GM04504 (cell line): ENCODE data around the gene AWAT1.
A peak's percentile ranks its signal among the peaks of the same experiment; 100 is the strongest.
"Not testable (repeated sequence)": the region's sequence is repeated elsewhere in the genome, so short reads cannot be mapped to it uniquely, and the experiment has no call there.

Experiments
- DNase-seq: peaks from one replicate; pipeline ENCODE4 v3.0.0-alpha.2; 2012; ENCODE audit warnings: low read depth

AWAT1 gene

DNA sequence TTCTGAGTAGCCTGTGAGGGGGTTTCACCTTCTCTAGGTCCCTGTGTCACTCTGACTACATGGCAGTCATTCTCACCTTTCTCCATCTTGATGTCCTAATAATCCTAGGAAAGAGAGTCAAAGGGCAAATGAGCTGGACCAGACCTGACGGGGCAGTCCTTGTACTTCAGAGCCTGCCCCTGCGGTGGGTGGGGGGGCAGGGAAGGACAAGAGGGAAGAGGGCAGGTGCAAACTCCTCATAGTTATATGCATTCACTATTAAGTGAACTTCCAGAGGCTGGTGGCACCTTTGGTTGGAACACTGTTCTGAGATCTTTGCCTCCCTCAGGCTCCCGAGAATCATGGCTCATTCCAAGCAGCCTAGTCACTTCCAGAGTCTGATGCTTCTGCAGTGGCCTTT lies at the start of gene AWAT1:
Gene AWAT1, plus strand, starts transcription at position 301 of the 400 bp plus-strand sequence. Its CDS starts 41 bp downstream, at position 342.
- no peak for DNase-seq

DNA sequence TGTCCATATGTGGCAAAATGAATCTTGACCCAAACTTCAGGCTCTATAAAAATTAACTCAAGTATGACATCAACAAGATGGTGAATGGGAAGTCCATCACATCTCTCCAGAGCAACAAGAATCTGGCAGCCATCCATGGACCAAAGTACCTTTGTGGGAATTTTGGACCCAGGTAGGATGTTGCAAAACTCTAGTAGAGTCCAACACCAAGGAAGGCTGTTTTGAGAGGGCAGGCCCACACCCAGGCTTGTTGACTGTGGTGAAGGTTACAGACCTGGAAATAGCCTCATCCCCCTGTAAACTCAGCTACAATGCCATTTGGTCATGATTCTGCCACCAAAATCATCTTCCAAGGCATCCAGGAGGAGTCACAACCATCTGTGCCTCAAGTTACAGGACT lies 44.2 kb upstream of the AWAT1 start:
- no peak for DNase-seq

DNA sequence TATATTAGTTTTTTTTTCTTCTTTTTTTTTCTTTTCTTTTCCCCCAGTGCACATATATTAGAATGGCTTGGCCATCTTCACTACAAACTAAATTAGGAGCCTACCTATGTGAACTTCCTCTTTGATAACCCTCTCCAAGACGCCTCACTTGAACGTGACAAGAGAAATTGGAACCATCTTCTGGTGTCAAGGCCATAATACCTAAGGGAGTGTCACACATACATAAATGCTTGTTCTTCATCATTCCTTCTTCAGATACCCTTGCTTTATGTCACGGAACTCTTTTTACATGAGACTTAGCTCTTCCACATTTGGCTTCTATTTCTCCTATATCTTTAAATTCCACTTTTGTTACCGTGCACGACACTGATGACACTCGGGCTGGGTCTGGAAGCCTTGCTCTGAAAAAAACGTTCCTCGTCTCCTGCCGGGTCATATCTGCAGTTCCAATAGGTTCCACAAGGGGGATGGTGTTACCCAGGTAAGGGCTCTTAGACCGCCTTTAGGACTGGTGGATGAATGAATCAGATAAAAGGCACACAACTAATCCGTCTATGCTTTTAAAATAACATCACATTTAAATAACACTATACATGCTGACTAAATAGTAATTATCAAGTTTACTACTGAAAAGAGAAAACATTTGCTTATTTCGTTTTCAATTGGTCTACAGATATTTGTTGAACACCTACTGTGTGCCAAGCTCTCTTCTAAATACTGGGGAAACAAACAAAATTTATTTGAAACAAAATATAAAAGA lies 37.3 kb upstream of the AWAT1 start:
- peak; percentile 21 for DNase-seq

DNA sequence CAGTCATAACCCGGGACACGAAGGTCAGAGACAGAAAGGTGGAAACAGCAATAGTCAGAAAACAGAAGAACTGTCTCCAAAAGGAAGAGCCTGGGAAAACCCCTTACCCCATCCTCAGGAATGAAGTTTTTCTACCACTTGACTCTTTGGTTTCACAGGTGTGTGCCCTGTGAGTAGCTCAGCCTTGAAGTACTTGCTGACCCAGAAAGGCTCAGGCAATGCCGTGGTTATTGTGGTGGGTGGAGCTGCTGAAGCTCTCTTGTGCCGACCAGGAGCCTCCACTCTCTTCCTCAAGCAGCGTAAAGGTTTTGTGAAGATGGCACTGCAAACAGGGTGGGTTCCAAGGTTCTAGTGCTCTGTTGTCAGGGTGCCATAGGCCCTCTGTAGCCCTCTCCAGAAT lies 32.7 kb upstream of the AWAT1 start:
- no peak for DNase-seq

DNA sequence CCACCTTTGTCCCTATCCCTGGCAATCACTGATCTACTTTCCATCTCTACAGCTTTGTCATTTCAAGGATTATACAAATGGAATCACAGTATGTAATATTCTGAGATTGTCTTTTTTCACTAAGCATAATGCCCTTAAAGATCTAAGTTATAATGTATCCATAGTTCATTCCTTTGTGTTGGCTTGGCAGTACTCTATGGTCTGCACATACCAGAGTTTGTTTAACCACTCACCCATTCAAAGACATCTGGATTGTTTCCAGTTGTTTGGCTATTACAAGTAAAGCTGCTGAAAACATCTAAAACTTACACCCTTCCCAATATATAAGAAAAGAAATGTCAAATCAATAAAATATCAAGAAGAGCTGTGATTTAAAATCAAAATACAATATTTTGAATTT lies 26.0 kb upstream of the AWAT1 start:
- DNase-seq = no peak

DNA sequence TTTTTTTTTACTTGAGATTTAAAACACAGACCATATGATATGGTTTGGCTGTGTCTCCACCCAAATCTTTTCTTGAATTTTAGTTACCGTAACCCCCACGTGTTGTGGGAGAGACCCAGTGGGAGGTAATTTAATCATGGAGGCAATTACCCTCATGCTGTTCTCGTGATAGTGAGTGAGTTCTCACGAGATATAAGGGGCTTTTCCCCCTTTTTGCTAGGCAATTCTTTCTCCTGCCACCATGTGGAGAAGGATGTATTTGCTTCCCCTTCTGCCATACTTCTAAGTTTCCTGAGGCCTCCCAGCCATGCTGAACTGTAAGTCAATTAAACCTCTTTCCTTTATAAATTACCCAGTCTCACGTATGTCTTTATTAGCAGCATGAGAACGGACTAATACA lies 24.9 kb upstream of the AWAT1 start:
- DNase-seq = not testable (repeated sequence)

DNA sequence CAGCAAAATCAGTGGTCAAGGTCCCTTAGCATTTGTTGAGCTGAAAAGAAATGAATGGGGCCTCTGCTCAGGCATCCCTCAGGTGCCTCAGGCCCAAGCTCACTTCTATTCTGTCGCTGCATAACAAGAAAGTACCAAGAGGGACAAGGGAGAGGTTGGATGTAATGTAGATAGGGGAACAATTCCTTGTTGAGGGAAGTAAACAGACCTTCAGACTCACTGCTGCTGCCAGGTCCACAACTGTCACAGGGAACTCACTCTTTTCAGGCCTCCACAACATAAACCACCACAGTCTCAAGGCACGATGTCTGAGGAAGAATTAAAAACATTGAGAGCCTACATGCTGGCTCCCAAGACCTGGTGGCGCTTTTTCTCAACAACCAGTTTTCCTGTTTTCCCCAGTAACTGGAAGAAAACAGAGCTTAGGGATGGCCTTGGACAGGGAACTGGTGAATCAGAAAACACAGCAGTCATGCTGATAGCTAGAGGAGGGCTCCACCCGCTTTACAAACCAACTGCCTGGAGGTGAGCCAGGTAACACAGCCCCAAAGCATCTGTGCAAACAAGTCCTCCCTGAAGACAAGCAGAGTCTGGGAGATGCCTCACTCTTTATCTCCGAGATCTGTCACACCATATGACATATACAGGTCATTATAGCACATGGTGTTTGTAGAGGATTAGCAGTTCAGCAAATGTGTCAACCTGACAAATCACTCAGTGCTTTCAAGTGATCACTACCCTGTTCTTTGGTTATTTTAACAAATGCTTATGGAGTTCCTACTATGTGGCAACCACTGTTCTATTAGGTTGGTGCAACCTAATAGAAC lies 14.3 kb upstream of the AWAT1 start:
- DNase-seq = peak; percentile 37

DNA sequence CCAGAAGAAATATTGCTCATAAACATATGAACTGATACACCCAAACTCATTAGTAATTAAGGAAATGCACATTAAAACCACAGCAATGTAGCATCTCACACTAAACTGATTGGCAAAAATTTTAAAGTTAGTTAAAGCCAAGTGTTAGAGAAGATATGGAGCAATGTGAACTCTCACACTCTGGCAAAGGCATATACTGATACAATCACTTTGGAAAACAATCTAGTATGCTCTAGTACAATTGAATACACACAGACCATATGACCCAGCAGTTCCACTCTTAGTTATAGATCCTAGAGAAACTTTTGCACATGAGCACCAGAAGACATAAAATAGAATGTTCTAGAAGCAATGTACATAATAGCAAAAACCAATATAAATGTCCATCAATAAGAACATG lies 8.4 kb upstream of the AWAT1 start:
- DNase-seq = no peak

DNA sequence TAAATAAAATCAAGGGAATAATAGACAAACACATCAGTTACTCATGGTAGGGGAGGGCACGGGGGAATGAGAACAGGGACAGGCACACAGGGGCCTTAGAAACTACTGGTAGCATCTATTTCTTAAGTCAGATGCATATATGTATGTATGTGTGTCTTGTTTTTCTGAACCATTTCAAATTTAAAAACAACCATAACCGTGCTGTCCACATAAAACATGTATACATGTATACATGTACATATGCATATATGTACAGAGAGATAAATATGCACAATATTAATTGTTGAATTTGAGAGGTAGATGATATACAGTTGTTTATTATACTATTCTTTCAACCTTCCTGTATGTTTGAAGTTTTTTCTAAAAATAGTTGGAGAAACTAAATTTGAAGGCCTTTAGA lies 7.8 kb upstream of the AWAT1 start:
- no peak for DNase-seq

DNA sequence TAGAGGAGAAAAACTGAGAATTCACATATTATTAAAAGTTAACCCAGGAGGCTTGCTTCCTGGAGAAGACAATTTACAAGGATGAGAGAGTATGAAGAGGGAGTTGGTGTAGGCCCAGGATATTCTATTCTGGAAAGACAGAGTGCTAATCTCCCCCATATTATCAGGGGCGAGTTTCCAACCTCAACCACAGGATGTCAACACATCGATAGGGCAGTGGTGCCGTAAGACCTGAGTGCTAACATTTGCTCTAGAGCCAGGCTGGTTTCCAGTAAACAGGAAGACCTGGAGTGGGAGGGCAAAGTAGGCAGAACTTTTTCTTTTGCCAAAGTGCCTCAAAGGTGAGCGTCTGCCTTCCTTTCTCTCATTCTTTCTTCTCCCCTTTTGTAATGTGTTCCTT lies 2.8 kb upstream of the AWAT1 start:
- DNase-seq = no peak

DNA sequence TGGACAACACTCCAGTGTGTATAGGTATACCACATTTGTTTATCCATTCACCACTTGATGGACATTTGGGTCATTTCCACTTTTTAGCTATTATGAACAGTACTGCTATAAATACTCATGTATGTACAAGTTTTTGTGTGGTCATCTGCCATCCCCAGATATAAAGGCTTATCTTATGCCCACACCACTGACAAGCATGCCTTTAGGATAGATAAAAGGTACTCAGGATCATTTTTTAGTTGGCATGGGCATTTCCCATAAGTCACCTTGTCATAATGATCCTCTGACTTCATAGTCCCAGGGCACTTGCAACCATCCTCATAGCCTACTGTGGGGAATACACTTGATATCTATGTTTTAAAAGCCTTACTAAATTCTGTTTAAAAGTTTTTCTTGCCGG lies 6.3 kb downstream of the AWAT1 start:
- DNase-seq = no peak

DNA sequence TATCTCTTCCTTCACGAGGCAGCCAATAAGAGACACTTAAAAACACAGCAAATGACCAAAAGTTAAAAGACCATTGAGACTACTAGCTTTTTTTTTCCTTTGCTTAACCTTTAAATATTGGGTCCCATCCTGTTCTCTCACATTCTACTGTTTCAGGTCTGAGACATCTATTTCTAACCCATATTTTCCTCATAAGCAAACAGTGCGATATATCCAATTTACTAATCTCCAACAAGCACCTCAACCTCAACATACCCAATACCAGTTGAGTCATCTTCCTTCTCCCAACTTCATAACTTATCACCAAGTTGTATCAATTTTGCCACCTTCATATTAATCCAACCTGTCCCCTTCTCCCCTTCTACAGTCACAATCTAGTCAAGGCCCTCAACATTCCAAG lies 7.0 kb downstream of the AWAT1 start:
- no peak for DNase-seq

DNA sequence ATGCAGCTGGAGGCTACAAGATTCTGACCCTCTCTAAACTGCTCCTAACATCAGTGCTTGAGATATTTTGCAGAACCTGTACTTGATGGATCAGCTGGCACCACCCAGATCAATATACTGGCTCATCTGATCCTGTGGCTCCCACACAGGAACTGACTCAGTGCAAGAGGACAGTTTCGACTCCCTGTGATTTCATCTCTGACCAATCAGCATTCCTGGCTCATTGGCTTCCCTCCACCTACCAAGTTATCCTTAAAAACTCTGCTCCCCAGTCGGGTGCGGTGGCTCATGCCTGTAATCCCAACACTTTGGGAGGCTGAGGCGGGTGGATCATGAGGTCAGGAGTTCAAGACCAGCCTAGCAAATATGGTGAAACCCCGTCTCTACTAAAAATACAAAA lies 9.1 kb downstream of the AWAT1 start:
- not testable (repeated sequence) for DNase-seq

DNA sequence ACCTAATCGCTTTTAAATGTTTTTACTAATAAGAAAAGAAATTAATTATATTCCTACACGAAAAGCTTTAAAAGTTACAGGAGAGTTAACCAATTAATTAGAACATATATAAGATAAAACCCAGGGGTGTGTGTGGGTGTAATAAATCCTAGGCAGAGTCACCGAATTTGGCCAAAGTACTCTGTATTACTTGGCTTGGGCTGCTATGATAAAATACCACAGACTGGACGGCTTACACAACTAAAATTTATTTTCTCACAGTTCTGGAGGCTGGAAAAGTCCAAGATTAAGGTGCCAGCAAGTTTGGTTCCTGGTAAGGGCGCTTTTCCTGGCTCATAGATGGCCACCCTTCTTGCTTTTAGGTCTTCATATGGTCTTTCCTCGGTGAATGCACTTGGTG lies 10.4 kb downstream of the AWAT1 start:
- DNase-seq = no peak

DNA sequence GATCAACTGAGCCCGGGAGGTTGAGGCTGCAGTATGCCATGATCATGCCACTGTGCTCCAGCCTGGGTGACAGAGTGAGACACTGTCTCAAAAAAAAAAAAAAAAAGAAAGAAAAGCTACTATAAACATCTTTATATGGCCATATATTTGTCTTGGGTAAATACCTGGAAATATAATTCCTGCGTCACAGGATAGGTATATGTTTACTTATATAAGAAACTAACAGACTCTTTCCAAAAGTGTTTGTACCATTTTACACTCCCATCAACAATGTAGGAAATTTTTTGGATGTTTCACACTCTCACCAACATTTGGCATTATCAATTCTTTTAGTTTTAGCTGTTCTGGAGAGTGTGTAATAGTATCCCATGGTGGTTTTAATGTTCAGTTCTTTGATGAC lies 12.8 kb downstream of the AWAT1 start:
- DNase-seq = no peak

DNA sequence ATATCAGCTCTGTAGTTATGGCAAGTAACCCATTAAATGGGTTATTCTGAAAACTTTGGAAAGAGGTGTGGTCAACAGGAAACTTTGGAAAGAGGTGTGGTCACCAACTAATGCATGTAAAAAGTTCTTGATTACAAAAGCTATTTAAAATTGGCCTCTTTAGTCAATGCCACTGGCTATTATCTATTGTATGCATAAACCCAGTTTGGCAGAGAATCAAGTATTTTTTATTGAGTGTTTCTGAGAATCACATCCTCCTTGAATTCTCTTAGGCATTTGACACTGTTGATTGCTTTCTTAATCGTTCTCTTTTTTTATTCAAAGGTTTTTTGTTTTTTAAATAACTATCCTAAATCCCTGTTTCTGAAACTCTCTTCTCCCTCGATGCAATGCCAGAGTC lies 18.0 kb downstream of the AWAT1 start:
- no peak for DNase-seq

DNA sequence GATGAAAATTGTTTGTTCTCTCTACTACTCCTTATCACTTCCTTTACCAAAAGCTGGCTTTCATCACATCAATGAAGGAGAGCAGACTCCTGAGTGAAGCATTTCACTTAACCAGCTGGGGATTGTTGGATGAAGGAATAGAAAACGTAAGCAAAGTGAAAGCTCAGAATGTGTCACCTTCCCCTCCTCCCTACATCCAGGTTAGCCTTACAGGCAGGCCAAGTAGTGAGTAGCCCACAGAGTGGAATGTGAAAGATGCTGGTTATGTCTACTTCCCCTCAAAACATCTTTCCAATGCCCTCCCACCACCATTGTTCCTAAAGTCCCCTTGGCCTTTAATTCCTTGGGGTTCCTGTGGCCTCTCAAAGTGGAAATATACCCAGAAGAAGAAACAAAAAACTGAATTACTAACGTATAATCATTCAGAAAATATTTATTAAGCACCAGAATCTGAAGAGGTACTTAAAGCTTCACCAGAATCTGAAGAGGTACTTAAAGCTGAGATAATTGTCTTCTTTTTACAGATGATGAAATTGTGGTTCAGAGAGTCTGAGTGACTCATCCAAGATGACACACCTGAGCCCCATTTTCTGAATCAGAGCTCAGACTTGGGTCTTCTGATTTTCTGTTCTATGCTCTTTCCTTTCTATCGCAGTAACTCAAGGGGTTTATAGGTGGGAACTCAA lies 19.1 kb downstream of the AWAT1 start:
- DNase-seq = no peak

DNA sequence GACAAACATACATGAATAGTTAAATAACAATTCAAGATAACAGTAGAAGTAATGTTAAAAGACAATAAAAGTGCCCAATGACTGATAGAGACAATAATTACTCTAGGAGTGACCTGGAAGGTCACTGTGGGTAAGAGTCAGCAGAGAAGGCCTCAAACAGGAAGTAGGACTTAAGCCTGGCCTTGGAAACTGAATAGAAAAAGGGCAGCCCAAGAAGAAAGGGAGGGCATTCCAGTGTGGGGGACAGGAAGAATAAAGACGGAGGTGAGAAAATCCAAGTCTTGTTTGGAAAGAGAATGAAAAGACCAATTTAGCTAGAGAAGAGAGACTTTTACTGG lies 19.6 kb downstream of the AWAT1 start:
- DNase-seq = no peak

DNA sequence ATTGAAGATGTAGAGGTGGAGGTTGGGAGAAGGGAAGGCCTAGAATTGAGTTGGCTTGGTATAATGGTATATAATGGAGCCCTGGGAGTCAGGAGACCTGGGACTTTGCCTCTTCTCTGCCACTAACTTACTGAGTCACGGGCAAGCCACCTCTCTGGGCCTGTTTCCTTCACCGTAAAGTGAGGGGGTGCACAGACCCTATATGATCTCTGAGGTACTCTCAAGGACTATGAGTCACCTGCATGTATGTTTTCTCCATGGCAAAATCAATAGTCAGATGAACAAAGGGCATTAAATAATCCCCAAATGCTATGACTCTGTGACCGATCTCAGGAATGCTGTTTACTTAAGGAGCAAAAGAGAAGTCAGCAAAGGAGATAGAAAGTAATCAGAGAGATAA lies 20.5 kb downstream of the AWAT1 start:
- no peak for DNase-seq

DNA sequence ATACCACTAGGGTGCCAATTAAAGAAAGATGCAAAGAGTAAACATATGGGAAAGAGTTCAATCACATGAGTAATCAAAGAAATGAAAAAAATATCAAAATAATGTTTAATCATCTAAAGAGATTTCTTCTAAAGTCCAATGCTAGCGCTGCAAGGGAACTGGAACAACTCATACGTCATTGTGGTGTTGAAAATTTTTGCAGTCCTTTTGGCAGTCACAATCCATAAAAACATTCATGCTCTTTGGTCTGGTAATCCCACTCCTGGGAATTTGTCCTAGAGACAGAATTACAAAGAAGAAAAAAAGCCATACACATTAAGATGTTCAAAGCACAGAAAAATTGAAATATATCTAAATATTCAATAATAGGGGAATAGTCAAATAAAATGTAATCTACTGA lies 21.0 kb downstream of the AWAT1 start:
- DNase-seq = no peak

DNA sequence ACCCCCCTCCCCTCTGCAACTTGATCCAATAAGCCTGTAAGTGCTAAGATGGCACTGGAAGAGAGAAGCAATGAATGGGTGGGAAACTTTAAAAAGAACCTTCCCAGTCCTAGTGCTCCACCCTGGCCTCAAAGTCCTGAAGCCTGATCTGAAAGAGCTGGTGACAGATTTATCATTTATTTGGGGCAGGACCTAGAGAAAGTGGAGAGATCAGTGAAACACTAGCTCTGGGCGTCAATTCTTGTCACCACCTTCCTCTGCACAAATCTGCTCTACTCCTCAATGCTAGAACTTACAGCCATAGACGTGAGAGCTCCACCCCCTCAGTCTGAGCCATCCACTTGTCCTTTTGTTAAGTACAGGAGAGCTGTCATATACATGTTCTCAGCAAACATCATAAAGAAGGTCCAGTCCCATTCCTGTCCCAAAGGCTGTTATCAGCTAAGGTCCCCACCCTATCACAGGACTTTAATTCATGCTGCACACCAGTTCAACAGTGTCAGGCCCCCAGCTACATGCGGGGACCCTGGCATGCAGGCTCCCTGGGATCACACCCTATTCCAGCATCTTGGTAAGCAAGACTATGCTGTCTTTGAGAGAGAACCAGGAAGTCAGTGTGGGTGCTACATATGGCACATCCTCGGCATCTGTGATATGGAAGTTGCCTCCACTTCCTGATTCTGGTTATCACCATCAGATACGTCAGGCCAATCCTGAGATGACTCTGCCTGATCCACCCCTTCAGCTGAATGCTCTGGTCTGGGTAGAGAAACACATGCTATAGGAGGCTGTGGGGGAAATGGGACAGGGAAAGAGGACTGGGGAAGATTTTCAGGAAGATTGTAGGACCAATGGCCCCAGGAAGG lies 23.2 kb downstream of the AWAT1 start:
- no peak for DNase-seq

DNA sequence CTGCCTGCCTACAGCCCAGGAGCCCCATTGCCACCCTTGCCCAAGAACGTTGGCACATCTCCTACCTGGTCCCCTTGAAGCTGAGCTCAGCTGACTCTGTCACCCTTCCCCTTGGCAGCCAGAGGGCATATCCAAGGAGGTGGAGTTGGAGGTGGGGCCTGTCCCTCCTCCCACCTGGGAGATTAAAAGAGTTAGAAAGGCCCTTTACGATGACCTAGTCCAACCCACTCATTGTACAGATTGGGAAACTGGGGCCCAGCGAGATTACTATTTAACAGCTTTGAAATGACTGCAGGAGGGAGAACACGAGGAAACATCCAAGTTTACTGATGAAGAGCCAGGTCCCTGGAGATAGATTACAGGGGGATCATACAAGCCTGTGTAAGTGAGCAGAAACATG lies 25.6 kb downstream of the AWAT1 start, which contains the start of gene P2RY4:
Gene P2RY4, minus strand, starts transcription at position 101 of the 400 bp plus-strand sequence. CDS start 580 bp downstream, outside the sequence.
- DNase-seq = no peak
